ENCODE data around the gene AZIN2. TPM values are rescaled to one million over a fixed set of nuclear protein-coding genes. Genes with fewer than 3 reads are reported as not detected.

The AZIN2 gene
- total and polyA plus RNA-seq, 2 of the 8 experiments (the other 6 are each of a cell fraction or from before 2014, with no cell fraction given) = 0.22 to 0.91 TPM

DNA sequence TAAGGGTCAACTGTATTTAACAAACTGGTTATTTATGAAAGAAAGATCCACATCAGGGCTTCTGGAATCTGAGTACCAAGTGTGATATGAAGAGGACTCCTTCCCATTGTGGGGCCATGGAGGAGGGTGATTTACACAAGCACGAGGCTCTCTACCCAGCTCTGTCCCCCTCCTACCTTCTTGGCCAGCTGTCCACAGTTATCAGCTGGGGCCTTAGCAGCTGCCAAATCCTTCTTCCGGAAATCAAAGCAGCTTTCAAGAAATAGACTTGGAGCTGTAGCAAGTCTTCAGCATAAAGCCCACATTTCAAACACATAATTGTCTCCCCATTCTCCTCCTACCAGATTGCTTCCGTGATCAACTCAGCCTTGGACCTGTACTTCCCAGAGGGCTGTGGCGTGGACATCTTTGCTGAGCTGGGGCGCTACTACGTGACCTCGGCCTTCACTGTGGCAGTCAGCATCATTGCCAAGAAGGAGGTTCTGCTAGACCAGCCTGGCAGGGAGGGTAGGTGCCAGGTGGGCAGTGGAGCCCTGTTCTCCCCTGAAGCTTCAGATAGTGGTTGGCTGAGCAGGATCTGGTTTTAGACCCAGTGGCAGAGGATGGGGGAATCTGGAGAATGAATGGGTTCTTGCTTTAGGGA, 15.5 kb downstream of the AZIN2 start (continued):
- no peak for TF ChIP-seq POLR2A (IDR thresholded peaks at IDR 0.05; ENCODE audit: control extremely low read depth in 1 of 2, low read depth in 2 of 2, low read length in 2 of 2)
- TF ChIP-seq SIRT6 (IDR thresholded peaks at IDR 0.05; ENCODE audit: low read length) = no peak
- TF ChIP-seq BCL11A (IDR thresholded peaks at IDR 0.05; ENCODE audit: low read depth in 2 of 2, low read length in 2 of 2) = no peak
- TF ChIP-seq PHF8 (conservative IDR thresholded peaks at IDR 0.05; ENCODE audit: low read depth, low read length) = no peak
- TF ChIP-seq, protein P1, sequence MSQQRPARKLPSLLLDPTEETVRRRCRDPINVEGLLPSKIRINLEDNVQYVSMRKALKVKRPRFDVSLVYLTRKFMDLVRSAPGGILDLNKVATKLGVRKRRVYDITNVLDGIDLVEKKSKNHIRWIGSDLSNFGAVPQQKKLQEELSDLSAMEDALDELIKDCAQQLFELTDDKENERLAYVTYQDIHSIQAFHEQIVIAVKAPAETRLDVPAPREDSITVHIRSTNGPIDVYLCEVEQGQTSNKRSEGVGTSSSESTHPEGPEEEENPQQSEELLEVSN (IDR thresholded peaks at IDR 0.05) = no peak
- TF ChIP-seq KDM4A (IDR thresholded peaks at IDR 0.05; ENCODE audit: low read depth, low read length, severe bottlenecking) = no peak

Data from H1 (cell line).